GM15510 (cell line): ENCODE data around the gene TXNDC11.

Experiments used
- POLR2A ChIP-seq: IDR thresholded peaks from 3 replicates; pipeline ENCODE4 v1.6.1; 2011; ENCODE audit warnings: borderline replicate concordance; ENCODE audit not compliant: insufficient read length; ENCODE audit errors: extremely low read depth

The TXNDC11 gene

DNA sequence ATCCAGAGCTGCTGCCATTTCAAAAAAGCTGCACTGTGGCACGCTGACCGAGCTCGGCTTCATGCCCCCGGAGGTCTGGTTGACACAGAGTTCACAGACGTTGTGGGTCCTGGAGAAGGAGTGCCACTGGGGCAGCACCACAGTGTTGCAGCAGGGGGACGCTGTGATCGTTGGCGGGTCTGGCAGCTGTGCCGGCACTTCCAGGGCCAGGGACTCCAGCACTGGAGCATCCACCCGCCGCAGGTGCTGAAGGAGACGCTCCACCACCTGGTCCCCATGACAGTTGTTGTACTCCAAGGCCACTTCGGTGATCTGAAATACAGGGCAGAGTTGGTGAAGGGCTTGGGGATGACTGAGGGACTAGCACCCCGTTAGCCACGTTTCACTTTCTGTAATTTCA is 50.9 kb downstream of the TXNDC11 start:
- peak; percentile 17 for TF ChIP-seq POLR2A

- no peak for TF ChIP-seq POLR2A
Observed at GRCh38 chr16:11691235-11691634, 51.4 kb downstream of the TXNDC11 start.

DNA sequence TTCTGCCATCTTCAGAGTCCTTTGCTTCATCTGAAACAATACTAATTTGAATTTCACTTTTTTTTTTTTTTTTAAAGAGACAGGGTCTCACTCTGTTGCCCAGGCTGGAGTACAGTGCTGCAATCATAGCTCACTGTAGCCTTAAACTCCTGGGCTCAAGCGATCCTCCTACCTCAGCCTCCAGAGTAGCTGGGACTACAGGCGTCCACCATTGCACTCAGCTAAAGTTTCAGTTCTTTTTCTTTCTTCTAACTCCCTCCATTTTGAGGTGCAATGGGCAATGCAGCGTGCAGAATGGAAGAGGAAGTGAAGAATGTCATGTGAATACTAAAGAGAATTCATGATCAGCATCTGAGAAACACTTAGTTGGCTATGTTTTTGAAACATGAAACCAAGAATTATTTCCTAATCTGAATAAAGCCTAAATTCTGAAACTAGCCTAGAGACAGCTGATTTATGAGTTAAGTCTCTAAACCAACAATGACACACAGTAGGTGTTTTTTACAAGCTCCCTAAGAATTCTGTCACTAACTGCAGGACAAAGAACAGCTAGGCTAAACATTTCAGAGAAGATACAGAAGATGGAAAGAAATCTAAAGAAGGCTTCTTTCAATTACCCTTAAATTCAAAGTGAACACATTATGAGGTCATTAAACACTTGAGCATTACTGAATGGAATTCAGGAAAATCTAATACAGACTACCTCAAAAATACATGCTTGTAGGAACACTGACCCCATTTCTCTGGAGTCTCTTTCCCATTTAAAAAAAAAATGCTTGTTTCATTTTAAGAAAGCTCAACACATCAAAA is 53.4 kb downstream of the TXNDC11 start:
- TF ChIP-seq POLR2A: no peak

DNA sequence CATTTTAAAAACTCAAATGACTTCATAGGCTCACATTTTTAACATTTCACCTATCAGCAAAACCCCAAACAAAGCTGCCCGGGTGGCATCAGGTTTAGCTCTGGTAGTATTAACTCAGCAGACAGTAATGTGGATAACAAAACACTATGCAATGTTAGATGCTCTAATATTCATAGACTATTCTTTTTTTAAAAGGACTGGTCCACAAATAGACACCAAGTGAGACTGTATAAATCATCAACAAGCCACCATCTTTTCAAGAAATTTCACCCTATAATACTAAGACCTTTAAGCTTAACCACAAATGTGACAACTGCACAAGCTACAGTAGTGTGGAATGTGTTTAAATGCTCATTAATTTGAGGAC is 54.2 kb downstream of the TXNDC11 start:
- TF ChIP-seq POLR2A: no peak

- TF ChIP-seq POLR2A: no peak
Observed at GRCh38 chr16:11687601-11688519, 54.8 kb downstream of the TXNDC11 start.

DNA sequence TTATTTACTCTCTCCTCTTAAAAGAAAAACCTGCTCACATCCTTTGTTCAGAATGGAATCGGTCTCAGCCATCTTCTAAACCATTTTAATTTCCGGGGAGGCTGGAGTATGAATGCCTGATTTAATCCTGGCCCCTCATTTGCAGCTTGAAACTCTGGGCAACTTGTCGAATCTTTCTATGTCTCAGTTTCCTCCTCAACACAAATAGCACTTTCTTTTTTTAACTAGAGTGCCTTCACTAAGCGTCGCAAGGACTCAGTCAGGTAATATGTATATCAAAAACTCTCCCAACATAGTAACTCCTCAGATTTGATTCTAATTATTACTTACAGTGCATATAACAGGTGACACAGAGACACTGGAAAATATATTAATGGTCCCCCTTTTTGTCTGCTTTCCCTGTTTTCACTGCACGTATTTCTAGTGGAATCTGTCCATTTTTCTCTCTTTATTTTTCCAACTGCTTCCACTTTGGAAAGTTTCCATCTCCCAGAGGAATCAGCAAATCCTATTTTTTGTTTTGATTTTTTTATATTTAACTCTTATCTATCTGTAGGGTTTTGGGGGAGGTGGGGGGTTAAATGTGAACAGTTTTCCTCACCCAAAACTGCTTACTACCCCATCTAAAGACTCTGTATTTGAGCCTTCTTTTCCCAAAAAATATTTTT is 55.8 kb downstream of the TXNDC11 start:
- no peak for TF ChIP-seq POLR2A

- no peak for TF ChIP-seq POLR2A
Observed at GRCh38 chr16:11685844-11686618, 56.6 kb downstream of the TXNDC11 start.

DNA sequence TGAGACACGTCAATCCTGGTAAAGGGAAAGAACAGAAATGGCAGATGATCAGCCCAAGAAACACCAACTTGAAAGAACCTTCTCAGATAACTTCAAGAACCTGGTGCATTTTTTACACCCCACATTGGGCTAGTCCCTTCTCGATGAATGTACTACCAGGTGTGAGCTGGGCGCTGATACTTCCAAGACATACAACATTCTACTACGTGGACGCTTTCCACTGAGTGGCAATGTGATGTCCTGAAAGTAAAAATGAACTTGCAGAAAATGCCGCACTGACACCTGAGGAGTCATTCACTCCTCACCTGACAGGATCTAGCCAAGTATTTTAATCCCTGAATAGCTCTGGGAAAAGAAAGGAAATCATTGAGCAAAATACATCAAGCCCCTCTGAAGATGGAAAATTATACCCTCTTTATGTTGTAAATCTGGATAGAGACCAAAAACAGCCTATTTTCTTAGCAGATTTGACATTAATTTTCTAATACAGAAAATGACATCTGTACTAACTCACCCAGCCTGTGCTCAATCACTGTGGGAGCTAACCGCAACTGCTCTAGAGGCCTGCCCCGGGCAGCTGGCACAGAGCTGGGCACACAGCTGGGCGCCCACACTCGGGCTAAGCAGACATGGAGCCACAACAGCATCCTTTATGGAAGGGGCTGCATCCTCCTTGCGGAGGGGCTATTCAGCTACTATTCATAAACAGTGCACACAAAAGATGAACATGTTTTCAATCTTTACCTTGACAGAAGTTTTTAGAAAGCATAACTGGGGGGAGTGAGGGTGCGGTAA is 58.2 kb downstream of the TXNDC11 start:
- no peak for TF ChIP-seq POLR2A

- TF ChIP-seq POLR2A: no peak
Observed at GRCh38 chr16:11683145-11683544, 59.5 kb downstream of the TXNDC11 start.

GRCh38 chr16:11682655-11683096 is 60.0 kb downstream of the TXNDC11 start:
- TF ChIP-seq POLR2A: no peak

DNA sequence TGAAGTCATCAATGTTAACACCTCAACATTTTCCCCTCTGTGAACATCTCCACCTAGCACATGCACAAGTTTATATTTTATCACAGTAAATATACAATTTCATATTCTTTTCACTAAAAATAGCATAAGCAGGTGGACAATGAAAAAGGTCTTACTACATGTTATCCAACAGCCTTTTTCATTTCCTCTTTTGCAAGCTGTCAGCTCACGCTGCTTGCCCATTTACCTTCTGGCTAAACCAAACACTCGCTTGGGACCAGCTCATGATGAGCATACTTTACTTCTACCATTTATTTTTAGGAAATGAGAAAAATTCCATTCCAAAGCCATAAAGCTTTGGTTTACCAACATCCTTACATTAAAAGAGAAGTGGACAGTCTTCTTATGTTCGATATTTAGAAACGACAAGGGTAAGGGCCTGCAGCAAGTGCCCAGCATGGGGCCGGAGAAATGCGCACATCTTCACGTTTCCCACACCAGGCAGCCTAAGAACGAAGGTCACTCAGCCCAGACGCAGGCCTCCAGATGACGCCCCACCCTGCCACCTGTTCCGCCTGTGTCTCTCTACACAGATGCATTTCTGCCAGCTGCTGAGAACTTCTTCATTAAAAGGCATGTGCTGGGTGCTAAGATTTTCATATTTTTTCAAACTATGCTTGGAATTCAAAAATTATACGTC is 60.5 kb downstream of the TXNDC11 start:
- no peak for TF ChIP-seq POLR2A

GRCh38 chr16:11681556-11681955 is 61.1 kb downstream of the TXNDC11 start:
- TF ChIP-seq POLR2A: no peak
